HG03064 (cell line): Measurements from ENCODE around the gene CCL21.

Source experiments
- ATAC-seq: cut with Tn5 transposase; IDR thresholded peaks from one replicate; pipeline ENCODE4 v1.9.1; 2021; ENCODE audit warnings: low read depth; ENCODE audit not compliant: unreplicated experiment

Gene CCL21

DNA sequence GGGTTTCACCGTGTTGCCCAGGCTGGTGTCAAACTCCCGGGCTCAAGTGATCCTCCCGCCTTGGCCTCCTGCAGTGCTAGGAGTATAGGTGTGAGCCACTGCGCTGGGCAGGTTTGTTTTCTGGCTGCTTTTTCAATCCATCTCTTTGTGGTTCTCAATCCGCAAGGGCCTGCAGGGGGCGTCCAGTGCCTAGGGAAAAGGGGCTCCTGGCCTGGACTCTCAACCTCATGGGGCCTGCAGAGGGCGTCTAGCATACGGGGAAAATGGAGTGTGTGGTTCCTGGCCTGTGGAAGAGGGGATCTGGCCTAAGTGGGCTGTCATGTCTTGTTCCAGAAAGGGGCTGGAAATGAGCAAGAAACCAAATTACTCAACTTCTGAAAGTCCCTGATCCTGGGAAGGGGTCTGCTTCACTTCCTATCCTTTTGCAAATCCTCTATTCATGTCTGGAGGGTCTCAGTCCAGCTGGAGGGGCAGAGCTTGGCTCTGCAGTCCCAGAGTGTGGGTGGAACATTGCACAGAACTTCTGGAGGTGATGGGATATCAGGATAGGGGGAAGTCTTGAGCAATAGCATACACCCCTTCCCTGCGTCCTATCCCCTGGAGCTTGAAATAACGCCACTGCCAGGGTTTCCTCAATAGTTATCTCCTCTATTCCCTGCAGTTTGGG is 34.8 kb downstream of the CCL21 start:
- no peak for ATAC-seq

GRCh38 chr9:34674440-34674839 is 35.5 kb downstream of the CCL21 start:
- ATAC-seq = no peak

DNA sequence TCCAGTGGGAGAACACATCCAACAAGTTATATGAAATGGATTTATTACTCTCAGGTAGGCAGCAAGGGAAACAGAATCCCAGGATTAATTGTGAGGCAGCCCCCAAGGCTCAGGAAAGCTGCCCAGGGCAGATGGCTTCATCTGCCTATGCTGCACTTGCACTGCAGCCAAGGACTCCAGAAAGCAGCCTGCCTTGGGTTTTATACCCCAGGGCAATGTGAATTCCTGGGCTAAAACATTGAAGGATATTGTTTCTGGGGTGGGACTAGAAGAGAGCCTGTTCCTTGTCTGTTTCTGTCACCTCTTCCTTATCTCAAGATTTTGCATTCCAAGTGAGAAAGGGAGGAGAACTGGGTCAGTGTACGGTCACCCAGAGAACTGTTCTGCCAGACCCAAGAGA is 38.6 kb downstream of the CCL21 start:
- ATAC-seq = no peak

GRCh38 chr9:34669809-34670562 is 40.0 kb downstream of the CCL21 start:
- no peak for ATAC-seq

GRCh38 chr9:34665381-34666250 is 44.3 kb downstream of the CCL21 start:
- ATAC-seq = no peak

- ATAC-seq = no peak
Measured at GRCh38 chr9:34665067-34665380, 44.9 kb downstream of the CCL21 start.

GRCh38 chr9:34664281-34665066 is 45.5 kb downstream of the CCL21 start:
- ATAC-seq = peak; percentile 61

GRCh38 chr9:34663303-34663605 is 46.7 kb downstream of the CCL21 start:
- no peak for ATAC-seq

GRCh38 chr9:34662526-34663302 is 47.2 kb downstream of the CCL21 start, which contains the start of gene CCL27:
Gene CCL27 (minus strand): TSS chr9:34662657. CDS start chr9:34662633, 24 bp downstream.
- no peak for ATAC-seq

- no peak for ATAC-seq
Measured at GRCh38 chr9:34659592-34660253, 50.2 kb downstream of the CCL21 start.
